SW 1271 (cell line): ENCODE data around the gene CBLN2.

Experiments used
- DNase-seq, 2 experiments: peaks; one replicate each; lab custom pipeline; 2025; lab: John Stamatoyannopoulos, UW

CBLN2 gene

DNA sequence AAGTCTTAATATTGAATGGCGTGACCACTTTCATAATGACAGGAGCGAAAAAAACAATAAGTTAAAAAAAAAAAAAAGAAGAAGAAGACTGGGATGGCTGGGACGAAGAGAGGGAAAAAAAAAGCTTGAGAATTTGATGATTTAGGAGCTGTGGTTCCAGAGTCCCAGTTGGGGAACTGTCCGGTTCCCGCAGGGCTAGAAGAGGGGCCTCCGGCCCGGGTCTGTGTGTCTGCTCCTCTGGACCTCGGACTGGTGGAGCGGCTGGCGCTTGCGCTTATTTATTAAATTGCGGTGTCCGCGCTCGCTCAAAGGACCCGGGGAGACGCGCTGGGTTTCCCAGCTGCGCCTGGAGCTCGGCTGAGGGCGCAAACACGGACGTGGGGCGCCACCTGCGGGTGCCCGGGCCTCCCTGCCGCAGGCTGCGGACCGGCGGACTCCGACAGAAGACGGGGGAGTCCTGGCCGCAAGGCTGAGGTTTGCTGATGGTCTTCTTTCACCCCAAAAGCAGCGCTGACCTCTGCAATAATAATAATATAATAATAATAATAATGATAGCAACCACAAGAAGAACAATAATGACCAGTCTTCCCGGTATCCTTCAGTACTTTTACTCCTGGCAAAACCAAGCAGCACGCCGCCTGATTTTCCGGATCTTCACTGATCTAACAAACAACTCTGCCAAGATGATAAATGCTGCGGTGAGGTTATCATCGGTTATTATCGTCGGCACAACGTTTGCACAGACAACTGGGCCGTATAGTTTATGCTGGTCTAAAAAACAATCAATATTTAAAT is at the start of gene CBLN2:
CBLN2 (minus strand) TSS at position 251 of the 795 bp plus-strand sequence. CDS start 2,182 bp downstream, outside the sequence.
- DNase-seq, result peak; percentile 39 to 44

GRCh38 chr18:72588360-72588759 is 44.2 kb upstream of the CBLN2 start:
- no peak for DNase-seq

GRCh38 chr18:72584787-72585186 is 40.6 kb upstream of the CBLN2 start:
- DNase-seq, result no peak

- no peak for DNase-seq
Observed at GRCh38 chr18:72581976-72582375, 37.8 kb upstream of the CBLN2 start.

DNA sequence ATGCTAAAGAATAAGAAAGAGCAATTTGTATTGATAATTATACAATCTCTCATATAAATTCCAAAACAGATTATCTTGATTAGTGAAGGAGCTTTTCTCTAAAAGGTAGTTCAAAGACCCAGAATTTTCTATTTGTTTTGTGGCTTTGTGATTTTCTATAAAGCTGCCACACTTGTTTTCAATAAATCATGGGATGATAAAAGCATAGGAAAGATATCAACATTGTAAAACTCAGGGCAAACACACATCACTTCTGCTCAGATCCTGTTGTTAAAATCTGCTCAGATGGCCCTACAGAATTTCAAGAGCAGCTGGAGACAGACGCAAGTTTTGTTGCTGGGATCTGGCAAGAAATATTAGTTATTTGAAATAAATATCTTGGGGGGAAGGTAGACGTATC is 28.8 kb upstream of the CBLN2 start:
- no peak for DNase-seq

GRCh38 chr18:72566290-72566689 is 22.1 kb upstream of the CBLN2 start:
- no peak for DNase-seq

DNA sequence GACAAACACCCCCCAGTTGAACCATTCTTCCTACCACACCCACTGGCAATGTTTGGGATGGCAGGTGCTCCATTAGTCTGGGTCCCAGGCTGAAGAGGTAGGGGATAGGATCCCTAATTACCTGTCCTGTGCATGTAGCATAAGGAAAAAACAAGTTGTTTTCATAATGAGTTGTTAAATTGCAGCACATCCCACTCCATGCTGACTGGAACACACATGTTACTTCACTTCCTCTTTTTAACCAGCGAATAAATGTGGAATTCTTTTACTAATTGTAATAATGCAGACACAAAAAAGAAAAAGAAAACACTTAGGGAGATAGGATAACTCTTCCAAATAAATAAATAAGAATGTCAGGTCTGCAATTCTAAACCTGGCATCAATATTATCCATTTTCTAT is 11.8 kb upstream of the CBLN2 start:
- no peak for DNase-seq

GRCh38 chr18:72555101-72555500 is 11.0 kb upstream of the CBLN2 start:
- no peak for DNase-seq

DNA sequence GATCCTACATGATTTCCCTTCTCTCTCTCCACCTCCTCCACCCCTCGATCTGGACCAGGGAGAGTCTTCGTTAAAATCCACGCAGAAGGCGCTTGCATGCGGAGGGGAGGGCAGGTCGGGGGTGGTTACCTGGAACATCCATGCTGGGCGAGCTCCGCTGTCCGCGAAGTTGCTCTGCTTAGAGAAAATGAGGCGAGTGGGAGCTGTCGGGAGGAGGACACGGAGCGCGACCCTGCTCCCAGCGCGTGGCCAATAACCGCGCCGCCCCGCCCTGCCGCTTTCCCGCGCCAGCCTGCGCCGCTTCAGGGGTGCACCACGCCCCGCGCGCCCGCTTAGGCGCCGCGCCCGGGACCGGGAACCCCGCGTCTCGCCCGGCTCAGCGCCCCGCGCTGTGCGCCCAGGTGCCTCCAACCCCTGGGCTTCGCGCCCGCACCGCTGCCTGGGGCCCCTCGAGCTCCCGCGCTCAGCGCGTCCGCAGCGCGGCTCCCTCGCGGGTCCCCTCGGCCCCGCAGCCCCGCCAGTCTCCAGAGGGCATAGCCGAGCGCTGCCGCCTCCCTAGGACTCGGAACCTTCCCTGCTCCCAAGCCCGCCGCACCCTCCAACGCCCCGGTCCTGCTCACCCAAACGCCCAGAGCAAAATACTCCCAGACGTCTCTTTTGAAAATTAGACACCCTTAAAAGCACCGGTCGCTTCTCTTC is 636 bp downstream of the CBLN2 start:
- DNase-seq, result no peak

GRCh38 chr18:72542984-72543356 is 1.2 kb downstream of the CBLN2 start:
- no peak for DNase-seq

DNA sequence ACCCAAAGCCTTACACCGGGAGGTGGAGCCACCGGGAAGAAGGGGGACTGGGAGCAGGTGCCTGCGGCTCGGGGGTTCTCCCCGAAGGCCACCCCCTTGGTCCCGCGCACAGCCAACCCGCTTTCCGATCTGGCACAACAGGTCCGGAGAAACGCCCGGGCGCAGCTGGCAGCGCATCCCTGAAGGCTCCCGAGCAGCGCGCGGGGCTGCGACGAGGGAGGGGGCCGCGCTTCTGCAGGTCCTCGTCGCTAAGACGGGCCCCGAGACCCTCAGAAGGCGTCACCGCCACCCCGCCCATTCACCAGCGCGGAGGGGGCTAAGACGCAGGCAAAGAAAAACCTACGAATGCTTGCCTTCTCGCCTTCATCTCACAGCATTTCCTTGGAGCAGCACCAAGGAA is 1.8 kb downstream of the CBLN2 start:
- DNase-seq, result no peak

DNA sequence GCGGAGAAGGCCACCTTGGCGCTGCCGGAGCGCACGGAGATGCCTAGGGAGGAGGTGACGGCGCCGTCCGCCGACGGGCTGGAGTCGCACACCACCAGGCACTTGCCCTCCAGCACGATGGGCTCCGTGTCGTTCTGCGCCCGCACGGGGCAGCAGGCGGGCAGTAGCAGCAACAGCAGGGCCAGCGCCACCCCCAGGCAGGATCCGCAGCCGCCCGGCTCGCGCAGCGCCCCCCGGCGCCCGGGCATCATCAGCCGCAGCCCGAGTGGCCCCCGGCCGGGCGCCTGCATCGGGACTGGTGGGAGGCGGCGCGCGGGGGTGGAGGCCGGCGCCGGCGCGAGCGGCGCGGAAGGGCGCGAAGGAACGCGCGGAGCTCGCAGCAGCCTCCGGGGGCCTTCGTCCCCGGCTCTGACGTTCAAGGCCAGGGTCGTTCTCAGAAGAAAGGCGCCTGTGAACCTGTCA is 2.2 kb downstream of the CBLN2 start:
- no peak for DNase-seq

DNA sequence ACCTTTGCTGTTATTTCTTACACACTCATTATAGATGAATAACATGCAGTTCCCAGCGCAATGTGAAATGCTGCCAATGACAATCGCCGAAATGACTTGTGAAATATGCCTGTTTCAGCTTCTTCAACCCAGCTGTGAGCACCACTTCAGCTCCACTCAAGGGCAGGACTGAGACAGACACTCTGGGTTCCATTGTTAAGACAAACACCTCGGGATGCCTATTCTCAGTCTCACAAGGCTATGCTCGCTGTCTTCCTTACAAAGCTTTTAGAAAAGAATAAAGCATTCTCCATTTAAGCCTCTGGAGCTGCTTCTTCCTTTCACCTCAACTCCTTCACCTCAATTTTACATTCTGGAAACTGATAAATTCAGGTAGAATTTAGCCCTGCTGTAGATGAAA is 4.2 kb downstream of the CBLN2 start:
- DNase-seq, result no peak

DNA sequence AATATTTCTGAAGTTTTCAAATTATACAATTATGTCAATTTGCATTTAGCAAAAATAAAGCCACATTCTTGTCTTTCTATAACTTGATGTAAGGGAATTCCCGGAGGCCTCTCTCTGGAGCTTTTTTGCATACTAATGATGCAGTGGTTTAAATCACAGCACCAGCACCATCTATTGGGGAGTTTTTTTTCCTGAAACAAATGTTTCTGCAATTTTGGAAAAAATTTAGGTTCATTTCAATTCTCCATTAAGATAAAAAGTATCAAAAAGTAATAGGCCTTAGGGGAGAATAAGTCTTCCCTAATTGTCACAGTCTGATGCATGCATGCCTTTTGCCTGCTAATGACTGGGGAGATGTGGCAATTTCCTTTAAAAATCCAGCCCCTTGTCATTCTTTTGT is 13.5 kb downstream of the CBLN2 start:
- DNase-seq, result no peak

GRCh38 chr18:72504866-72505265 is 39.3 kb downstream of the CBLN2 start:
- no peak for DNase-seq

- DNase-seq, result no peak
Observed at GRCh38 chr18:72502671-72503431, 41.3 kb downstream of the CBLN2 start.

DNA sequence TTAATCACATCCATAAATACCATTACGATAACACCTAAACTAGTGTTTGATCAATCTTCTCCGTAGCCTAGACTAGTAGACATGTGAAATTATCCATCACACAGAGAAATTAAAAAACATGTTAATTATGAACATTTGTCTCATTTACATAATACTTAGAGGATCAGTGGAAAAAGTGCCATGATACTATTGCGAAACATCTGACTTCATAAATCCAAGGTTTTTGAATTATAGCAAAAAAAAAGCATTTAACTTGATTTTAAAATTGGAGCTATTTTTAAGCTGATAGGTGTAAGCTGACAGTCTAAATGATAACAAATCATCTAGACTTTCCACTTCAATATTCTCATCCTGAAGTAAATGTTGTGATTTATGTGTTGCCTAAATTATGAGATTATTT is 51.6 kb downstream of the CBLN2 start:
- DNase-seq, result no peak
